ENCODE data around the gene CAMSAP1. TPM values are rescaled to one million over a fixed set of nuclear protein-coding genes. Genes with fewer than 3 reads are reported as not detected.
A peak's percentile ranks its signal among the peaks of the same experiment; 100 is the strongest.

Gene CAMSAP1
- total RNA-seq, 5 donors from 2014 or later (not counting 1 experiment from before 2014, with no cell fraction given) = 25.6 to 38.7 (median 35.6) TPM

- CTCF ChIA-PET = no interaction called here
- H3K9me3 Mint-ChIP-seq = no peaks in the 10 kb centered on the region
- no peaks in the 10 kb centered on the region for H3K36me3 Mint-ChIP-seq
- no peaks in the 10 kb centered on the region for H3K27me3 Mint-ChIP-seq
- Histone ChIP-seq H3K36me3 (ENCODE audit: control insufficient read depth in 2 of 2, extremely low read depth in 1 of 2, insufficient read depth in 1 of 2, low read length in 1 of 2) (peaks cover 6 to 13% of the 10 kb centered on the region in 2 donors), H3K27me3 (replicated peaks in 1 of 2; ENCODE audit: control insufficient read depth in 2 of 2, extremely low read depth in 1 of 2, insufficient read depth in 2 of 2, low read length in 1 of 2) (no peaks in the 10 kb centered on the region), H3K4me3 (ENCODE audit: control insufficient read depth in 1 of 2, extremely low read depth in 1 of 2, low read length in 1 of 2) (no peak overlapping the region), H3K9me3 (no peaks in the 10 kb centered on the region), H3K4me1 (ENCODE audit: control insufficient read depth in 1 of 2, extremely low read depth in 1 of 2, insufficient read depth in 2 of 2, low read length in 2 of 2) (peaks cover 10 to 61% of the 10 kb centered on the region in 2 experiments), H3K27ac (ENCODE audit: low read length) (no peak overlapping the region)
- WGBS (ENCODE audit: insufficient coverage) = 73% methylated on average over 3 of the region's 7 CpGs
- peak overlapping the region in 2 of 3 donors; percentile 24 to 85 for H3K4me3 Mint-ChIP-seq
- POLR2A ChIA-PET = no interaction called here
- peak overlapping the region; percentile 36 to 60 for H3K27ac Mint-ChIP-seq
- no peak for ATAC-seq (replicated peaks in 1 of 4)
- DNase-seq = no peak
- peaks cover 67 to 72% (median 68%) of the 10 kb centered on the region in 3 donors for H3K4me1 Mint-ChIP-seq
These were observed 22.1 kb downstream of the CAMSAP1 start for GRCh38 chr9:135885100-135885853.

DNA sequence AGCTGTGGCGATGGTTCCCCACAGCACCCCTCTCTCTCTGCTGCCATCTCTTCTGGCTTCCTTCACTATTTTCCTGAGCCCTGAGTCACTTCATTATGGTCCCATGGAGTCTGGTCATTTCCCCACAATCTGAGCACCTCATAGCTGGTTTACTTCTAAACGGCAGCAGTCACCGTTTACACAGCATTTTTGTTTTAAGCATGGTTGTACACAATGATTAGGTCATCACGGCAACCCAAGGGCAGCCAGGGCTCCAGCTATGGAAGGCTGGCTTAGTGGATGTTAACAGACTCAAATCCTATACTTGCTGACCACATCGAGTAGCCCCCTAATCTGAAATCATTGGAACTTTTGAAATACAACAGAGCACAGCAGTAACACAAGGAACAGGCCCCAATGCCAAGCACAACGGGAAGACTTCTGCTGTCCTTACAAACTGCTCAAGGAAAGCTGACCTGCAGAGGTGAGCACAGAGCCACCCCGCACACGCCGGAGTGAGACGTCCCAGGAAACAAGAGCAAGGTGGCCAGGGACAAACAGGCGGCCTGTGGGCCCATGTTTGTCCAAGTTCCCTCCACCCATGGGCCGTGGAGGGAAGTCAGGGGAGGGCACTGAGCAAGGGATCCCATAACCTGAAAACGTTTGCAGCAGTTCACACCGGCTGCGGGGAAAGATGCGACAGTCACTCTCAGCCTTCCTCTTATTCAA lies 22.9 kb downstream of the CAMSAP1 start:
- Mint-ChIP-seq H3K36me3 (no peaks in the 10 kb centered on the region), H3K27ac (no peak overlapping the region), H3K9me3 (no peaks in the 10 kb centered on the region), H3K4me3 (no peak overlapping the region), H3K27me3 (no peaks in the 10 kb centered on the region), H3K4me1 (peaks cover 62 to 66% (median 64%) of the 10 kb centered on the region in 3 donors)
- ATAC-seq (replicated peaks in 1 of 4) (no peak), DNase-seq (no peak)
- Histone ChIP-seq H3K4me3 (ENCODE audit: control insufficient read depth in 1 of 2, extremely low read depth in 1 of 2, low read length in 1 of 2) (no peak overlapping the region), H3K27me3 (replicated peaks in 1 of 2; ENCODE audit: control insufficient read depth in 2 of 2, extremely low read depth in 1 of 2, insufficient read depth in 2 of 2, low read length in 1 of 2) (no peaks in the 10 kb centered on the region), H3K4me1 (ENCODE audit: control insufficient read depth in 1 of 2, extremely low read depth in 1 of 2, insufficient read depth in 2 of 2, low read length in 2 of 2) (peaks cover 10 to 56% of the 10 kb centered on the region in 2 experiments), H3K9me3 (no peaks in the 10 kb centered on the region), H3K27ac (ENCODE audit: low read length) (no peak overlapping the region), H3K36me3 (ENCODE audit: control insufficient read depth in 2 of 2, extremely low read depth in 1 of 2, insufficient read depth in 1 of 2, low read length in 1 of 2) (peaks cover 8 to 15% of the 10 kb centered on the region in 2 donors)
- ChIA-PET POLR2A (no interaction called here), CTCF (no interaction called here)
- 88% methylated on average over 12 of the region's 16 CpGs for WGBS (ENCODE audit: insufficient coverage)

GRCh38 chr9:135883410-135884089 lies 23.8 kb downstream of the CAMSAP1 start:
- Histone ChIP-seq H3K27ac (ENCODE audit: low read length) (no peak overlapping the region), H3K27me3 (replicated peaks in 1 of 2; ENCODE audit: control insufficient read depth in 2 of 2, extremely low read depth in 1 of 2, insufficient read depth in 2 of 2, low read length in 1 of 2) (no peaks in the 10 kb centered on the region), H3K36me3 (ENCODE audit: control insufficient read depth in 2 of 2, extremely low read depth in 1 of 2, insufficient read depth in 1 of 2, low read length in 1 of 2) (peaks cover 8 to 15% of the 10 kb centered on the region in 2 donors), H3K4me3 (ENCODE audit: control insufficient read depth in 1 of 2, extremely low read depth in 1 of 2, low read length in 1 of 2) (no peak overlapping the region), H3K4me1 (ENCODE audit: control insufficient read depth in 1 of 2, extremely low read depth in 1 of 2, insufficient read depth in 2 of 2, low read length in 2 of 2) (peaks cover 10 to 46% of the 10 kb centered on the region in 2 experiments), H3K9me3 (no peaks in the 10 kb centered on the region)
- CTCF ChIA-PET = no interaction called here
- POLR2A ChIA-PET = no interaction called here
- WGBS (ENCODE audit: insufficient coverage) = 92% methylated on average over 13 of the region's 15 CpGs
- no peaks in the 10 kb centered on the region for H3K27me3 Mint-ChIP-seq
- peaks cover 61 to 62% (median 62%) of the 10 kb centered on the region in 3 donors for H3K4me1 Mint-ChIP-seq
- H3K4me3 Mint-ChIP-seq = no peak overlapping the region
- ATAC-seq (replicated peaks in 1 of 4) (no peak), DNase-seq (peak in 1 of 35 experiments; percentile 30)
- H3K36me3 Mint-ChIP-seq = peaks cover 6% of the 10 kb centered on the region
- H3K9me3 Mint-ChIP-seq = no peaks in the 10 kb centered on the region
- peak overlapping the region in 1 of 2 donors; percentile 15 for H3K27ac Mint-ChIP-seq

DNA sequence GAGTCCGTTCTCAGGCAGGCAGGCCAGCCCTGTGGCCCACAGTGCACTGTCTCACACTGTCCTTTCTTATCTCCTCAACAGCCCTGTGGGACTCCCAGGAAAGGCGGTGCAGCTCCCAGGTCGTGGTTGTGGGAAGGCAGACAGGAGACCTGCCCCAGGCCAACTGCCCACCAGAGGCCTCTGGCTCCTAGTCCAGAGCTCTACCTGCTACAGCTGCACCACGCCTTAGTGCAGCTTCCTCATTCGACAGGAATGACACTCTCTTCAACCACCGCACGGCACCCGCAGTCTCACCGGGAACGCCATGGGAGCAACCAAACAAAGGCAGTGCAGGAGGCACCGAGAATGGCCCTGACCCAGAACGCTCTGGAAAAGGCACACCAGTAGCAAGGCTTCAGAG lies 25.3 kb downstream of the CAMSAP1 start:
- WGBS (ENCODE audit: insufficient coverage) = 93% methylated on average over 12 of the region's 12 CpGs
- ChIA-PET CTCF (no interaction called here), POLR2A (no interaction called here)
- no peak for DNase-seq
- Histone ChIP-seq H3K36me3 (ENCODE audit: control insufficient read depth in 2 of 2, extremely low read depth in 1 of 2, insufficient read depth in 1 of 2, low read length in 1 of 2) (peaks cover 8 to 15% of the 10 kb centered on the region in 2 donors), H3K4me3 (ENCODE audit: control insufficient read depth in 1 of 2, extremely low read depth in 1 of 2, low read length in 1 of 2) (no peak overlapping the region), H3K4me1 (ENCODE audit: control insufficient read depth in 1 of 2, extremely low read depth in 1 of 2, insufficient read depth in 2 of 2, low read length in 2 of 2) (peaks cover 1 to 31% of the 10 kb centered on the region in 2 experiments), H3K9me3 (no peaks in the 10 kb centered on the region), H3K27ac (ENCODE audit: low read length) (no peak overlapping the region), H3K27me3 (replicated peaks in 1 of 2; ENCODE audit: control insufficient read depth in 2 of 2, extremely low read depth in 1 of 2, insufficient read depth in 2 of 2, low read length in 1 of 2) (no peaks in the 10 kb centered on the region)
- no peak overlapping the region for H3K27ac Mint-ChIP-seq
- H3K27me3 Mint-ChIP-seq = no peaks in the 10 kb centered on the region
- no peak for ATAC-seq (replicated peaks in 1 of 4)
- no peak overlapping the region for H3K4me3 Mint-ChIP-seq
- peaks cover 58 to 59% (median 58%) of the 10 kb centered on the region in 3 donors for H3K4me1 Mint-ChIP-seq
- H3K9me3 Mint-ChIP-seq = no peaks in the 10 kb centered on the region
- H3K36me3 Mint-ChIP-seq = peaks cover 8% of the 10 kb centered on the region

- Mint-ChIP-seq H3K36me3 (peaks cover 10% of the 10 kb centered on the region), H3K4me3 (no peak overlapping the region), H3K4me1 (peaks cover 45 to 55% (median 50%) of the 10 kb centered on the region in 3 donors), H3K9me3 (no peaks in the 10 kb centered on the region), H3K27ac (no peak overlapping the region), H3K27me3 (no peaks in the 10 kb centered on the region)
- no peaks in the 10 kb centered on the region for H3K27me3 ChIP-seq (replicated peaks in 1 of 2; ENCODE audit: control insufficient read depth in 2 of 2, extremely low read depth in 1 of 2, insufficient read depth in 2 of 2, low read length in 1 of 2)
- ChIA-PET POLR2A (no interaction called here), CTCF (no interaction called here)
- no peaks in the 10 kb centered on the region for H3K9me3 ChIP-seq
- ATAC-seq (replicated peaks in 1 of 4) (no peak), DNase-seq (no peak)
- H3K27ac ChIP-seq (ENCODE audit: low read length) = no peak overlapping the region
- H3K4me1 ChIP-seq (ENCODE audit: control insufficient read depth in 1 of 2, extremely low read depth in 1 of 2, insufficient read depth in 2 of 2, low read length in 2 of 2) = peaks cover 0 to 18% of the 10 kb centered on the region in 2 experiments
- no peak overlapping the region for H3K4me3 ChIP-seq (ENCODE audit: control insufficient read depth in 1 of 2, extremely low read depth in 1 of 2, low read length in 1 of 2)
- WGBS (ENCODE audit: insufficient coverage) = 97% methylated on average over 9 of the region's 12 CpGs
- peaks cover 8 to 15% of the 10 kb centered on the region in 2 donors for H3K36me3 ChIP-seq (ENCODE audit: control insufficient read depth in 2 of 2, extremely low read depth in 1 of 2, insufficient read depth in 1 of 2, low read length in 1 of 2)
These were observed 26.9 kb downstream of the CAMSAP1 start for GRCh38 chr9:135880438-135880837.

GRCh38 chr9:135879619-135880018 lies 27.7 kb downstream of the CAMSAP1 start:
- H3K4me3 ChIP-seq (ENCODE audit: control insufficient read depth in 1 of 2, extremely low read depth in 1 of 2, low read length in 1 of 2) = no peak overlapping the region
- Mint-ChIP-seq H3K36me3 (peaks cover 10% of the 10 kb centered on the region), H3K27me3 (no peaks in the 10 kb centered on the region), H3K4me1 (peaks cover 38 to 54% (median 46%) of the 10 kb centered on the region in 3 donors), H3K27ac (no peak overlapping the region), H3K9me3 (no peaks in the 10 kb centered on the region), H3K4me3 (no peak overlapping the region)
- peaks cover 0 to 10% of the 10 kb centered on the region in 2 experiments for H3K4me1 ChIP-seq (ENCODE audit: control insufficient read depth in 1 of 2, extremely low read depth in 1 of 2, insufficient read depth in 2 of 2, low read length in 2 of 2)
- H3K27me3 ChIP-seq (replicated peaks in 1 of 2; ENCODE audit: control insufficient read depth in 2 of 2, extremely low read depth in 1 of 2, insufficient read depth in 2 of 2, low read length in 1 of 2) = no peaks in the 10 kb centered on the region
- no peaks in the 10 kb centered on the region for H3K9me3 ChIP-seq
- H3K36me3 ChIP-seq (ENCODE audit: control insufficient read depth in 2 of 2, extremely low read depth in 1 of 2, insufficient read depth in 1 of 2, low read length in 1 of 2) = peaks cover 8 to 15% of the 10 kb centered on the region in 2 donors
- ATAC-seq (replicated peaks in 1 of 4) (no peak), DNase-seq (no peak)
- no peak overlapping the region for H3K27ac ChIP-seq (ENCODE audit: low read length)
- CTCF ChIA-PET = no interaction called here
- POLR2A ChIA-PET = no interaction called here
- 94% methylated on average over 6 of the region's 8 CpGs for WGBS (ENCODE audit: insufficient coverage)
